K562 (cell line): ENCODE results near the gene NIN.

ENCODE experiments used
- E2F8 ChIP-seq: fragments of 450-650 bp; IDR thresholded peaks from 2 replicates; pipeline ENCODE4 v1.7.1; 2018; ENCODE audit warnings: mild to moderate bottlenecking, low read depth; ENCODE audit not compliant: partially characterized antibody
- FOXK2 ChIP-seq, 2 experiments: fragments of 450-650 bp; IDR thresholded peaks in 1 of 2; conservative IDR thresholded peaks in 1 of 2; 2 replicates each; pipeline ENCODE4 v1.6.1; 2016; ENCODE audit warnings: low read depth in 2 of 2, mild to moderate bottlenecking in 1 of 2
- HDAC2 ChIP-seq: fragments of 450-650 bp; IDR thresholded peaks from 2 replicates; pipeline ENCODE4 v1.6.1; 2016; ENCODE audit warnings: mild to moderate bottlenecking
- IRF9 ChIP-seq: fragments of 450-650 bp; IDR thresholded peaks from 2 replicates; pipeline ENCODE4 v1.6.1; 2016; ENCODE audit warnings: missing biosample characterization, missing genetic modification characterization
- KAT7 ChIP-seq: sonication (generic); formaldehyde crosslinking; IDR thresholded peaks from 2 replicates; pipeline ENCODE4 v1.8.0; 2022; ENCODE audit warnings: missing genetic modification reagents, mild to moderate bottlenecking, borderline replicate concordance
- NFE2 ChIP-seq: IDR thresholded peaks from 2 replicates; pipeline ENCODE4 v1.6.1; 2014; ENCODE audit warnings: antibody characterized with exemption, low read depth
- TCF7 ChIP-seq: sonication (generic); IDR thresholded peaks from 2 replicates; pipeline ENCODE4 v1.6.1; 2016; ENCODE audit warnings: antibody characterized with exemption, borderline replicate concordance

- no peak for TF ChIP-seq KAT7 (CRISPR knock-in tag)
- no peak for TF ChIP-seq E2F8
- no peak for TF ChIP-seq HDAC2
- no peak for TF ChIP-seq IRF9 (tag)
- no peak for TF ChIP-seq NFE2
- no peak for TF ChIP-seq TCF7
- no peak for TF ChIP-seq FOXK2 (conservative IDR thresholded peaks at IDR 0.05 in 1 of 2, IDR thresholded peaks at IDR 0.05 in 1 of 2; ENCODE audit: low read depth in 2 of 2)
These were observed 25.6 kb downstream of the NIN start for GRCh38 chr14:50805396-50805795.
